Kidney (tissue), 14 donors: ENCODE results near the gene MAPK1IP1L. TPM values are rescaled to one million over a fixed set of nuclear protein-coding genes. Genes with fewer than 3 reads are reported as not detected.
A peak's percentile ranks its signal among the peaks of the same experiment; 100 is the strongest.

Source experiments
- DNase-seq, 5 donors: peaks; one replicate each; pipeline ENCODE4 v3.0.0-alpha.2; 2013 to 2020
- FAIRE-seq: peaks from 2 replicates; lab custom pipeline; 2012; peaks lifted over from hg19 to GRCh38; lab: Jason Lieb, UNC
- H3K27ac ChIP-seq, 2 donors: one replicate each; pipeline ENCODE4 v1.7.0; 2013; ENCODE audit warnings: low read depth in 2 of 2, low read length in 2 of 2, inconsistent platforms in 1 of 2
- H3K27me3 ChIP-seq: one replicate; pipeline ENCODE4 v1.7.1; 2013; ENCODE audit warnings: low read length, inconsistent platforms; ENCODE audit not compliant: control insufficient read depth, insufficient read depth
- H3K36me3 ChIP-seq, 3 donors: one replicate each; pipeline versions ENCODE4 v1.7.0 to v1.7.1; 2013; ENCODE audit warnings: low read length in 3 of 3, control low read depth in 1 of 3, inconsistent platforms in 1 of 3; ENCODE audit not compliant: insufficient read depth in 3 of 3, control insufficient read depth in 2 of 3
- H3K4me1 ChIP-seq, 3 donors: one replicate each; pipeline versions ENCODE4 v1.7.0 to v1.7.1; 2013; ENCODE audit warnings: low read length in 3 of 3, inconsistent platforms in 1 of 3, low read depth in 1 of 3; ENCODE audit not compliant: control insufficient read depth in 2 of 3, insufficient read depth in 2 of 3
- H3K4me3 ChIP-seq, 3 donors: one replicate each; pipeline versions ENCODE4 v1.7.0 to v1.8.1; 2013; ENCODE audit warnings: low read length in 3 of 3, control low read depth in 1 of 3, inconsistent platforms in 1 of 3
- H3K9ac ChIP-seq, 3 donors: one replicate each; pipeline versions ENCODE4 v1.7.0 to v1.7.1; 2013; ENCODE audit warnings: low read length in 3 of 3, control low read depth in 1 of 3, inconsistent platforms in 1 of 3
- H3K9me3 ChIP-seq, 3 donors: one replicate each; pipeline versions ENCODE4 v1.7.0 to v1.7.1; 2013; ENCODE audit warnings: low read length in 3 of 3, control low read depth in 1 of 3, inconsistent platforms in 1 of 3; ENCODE audit not compliant: control insufficient read depth in 2 of 3, insufficient read depth in 1 of 3
- CTCF ChIP-seq: IDR thresholded peaks from 3 replicates; pipeline ENCODE4 v1.5.1; 2012; ENCODE audit warnings: mild to moderate bottlenecking, moderate library complexity, borderline replicate concordance; ENCODE audit not compliant: insufficient read depth; ENCODE audit errors: extremely low read depth
- intact Hi-C: fragments of 100-400 bp; cut with DNase I; formaldehyde crosslinking; loops from one replicate; pipeline ENCODE4 v1.11.1; 2022
- polyA plus RNA-seq: library from polyadenylated mRNA; stranded (reverse); fragments of 350-450 nt; fragmentation: Illumina TruSeq; extraction: RNeasy Lipid Tissue Mini Kit (QIAGEN cat#74804); gene quantifications from one replicate; pipeline ENCODE4 v1.2.3, GENCODE V29; 2014; ENCODE audit warnings: low read depth, low replicate concordance; ENCODE audit not compliant: insufficient read depth
- total RNA-seq: library from RNA; stranded (reverse); fragmentation: NEBNext Ultra II Directional; extraction: Animal tissue kit (Norgen Biotek cat#: 25700); gene quantifications from one replicate; pipeline ENCODE4 v1.2.1, GENCODE V29; 2021
- donor health status: control.
- donor health status: control.
- donor health status: control.
- donor health status: control.
- donor health status: control.
- donor health status: DM: yes; HTN: yes; CAD: no.
- donor health status: Normal renal cell carcinoma (clear cell type).

MAPK1IP1L gene
- total and polyA plus RNA-seq, 2 donors from 2014 or later, result 43.3 to 101 TPM

- Histone ChIP-seq H3K4me1 (peaks cover 10 to 33% (median 32%) of the 10 kb centered on the region in 3 donors), H3K27me3 (no peaks in the 10 kb centered on the region), H3K9me3 (no peaks in the 10 kb centered on the region), H3K36me3 (no peaks in the 10 kb centered on the region), H3K9ac (no peak overlapping the region), H3K27ac (no peak overlapping the region), H3K4me3 (no peak overlapping the region)
- no peak for TF ChIP-seq CTCF
- DNase-seq (no peak), FAIRE-seq (no peak)
- intact Hi-C loops, result no loop called here
Observed at GRCh38 chr14:55105991-55106390, 54.5 kb downstream of the MAPK1IP1L start.

GRCh38 chr14:55107766-55108554 is 56.5 kb downstream of the MAPK1IP1L start:
- Histone ChIP-seq H3K36me3 (no peaks in the 10 kb centered on the region), H3K27ac (peak overlapping the region; percentile 88 to 98), H3K4me3 (no peak overlapping the region), H3K9me3 (no peaks in the 10 kb centered on the region), H3K27me3 (no peaks in the 10 kb centered on the region), H3K4me1 (peaks cover 6 to 23% (median 22%) of the 10 kb centered on the region in 3 donors), H3K9ac (peak overlapping the region in 2 of 3 donors; percentile 24 to 53)
- TF ChIP-seq CTCF, result no peak
- FAIRE-seq (no peak), DNase-seq (peak in 1 of 5 donors; percentile 97)
- intact Hi-C loops, result no loop called here

- peaks cover 0 to 12% (median 12%) of the 10 kb centered on the region in 3 donors for H3K4me1 ChIP-seq
- H3K9ac ChIP-seq, result no peak overlapping the region
- intact Hi-C loops, result no loop called here
- no peak for TF ChIP-seq CTCF
- no peaks in the 10 kb centered on the region for H3K9me3 ChIP-seq
- H3K4me3 ChIP-seq, result no peak overlapping the region
- no peaks in the 10 kb centered on the region for H3K36me3 ChIP-seq
- FAIRE-seq (no peak), DNase-seq (no peak)
- H3K27me3 ChIP-seq, result no peaks in the 10 kb centered on the region
- no peak overlapping the region for H3K27ac ChIP-seq
Observed at GRCh38 chr14:55109836-55110235, 58.4 kb downstream of the MAPK1IP1L start.
